Effector memory CD4-positive, alpha-beta T cell (primary cell): ENCODE results near the gene INAFM2.

Experiments used
- DNase-seq, 3 donors: peaks; one replicate each; pipeline ENCODE4 v3.0.0-alpha.2; 2020
- H3K27ac ChIP-seq: 2 replicates; pipeline ENCODE4 v1.7.0; 2013; ENCODE audit warnings: mild to moderate bottlenecking, low read length, moderate library complexity; ENCODE audit not compliant: insufficient read depth, poor library complexity, severe bottlenecking
- H3K27me3 ChIP-seq: replicated peaks from 2 replicates; pipeline ENCODE4 v1.7.0; 2013; ENCODE audit warnings: mild to moderate bottlenecking, low read length; ENCODE audit not compliant: insufficient read depth, control insufficient read depth, poor library complexity, severe bottlenecking
- H3K36me3 ChIP-seq: 2 replicates; pipeline ENCODE4 v1.7.0; 2013; ENCODE audit warnings: mild to moderate bottlenecking, low read length, moderate library complexity; ENCODE audit not compliant: control insufficient read depth, insufficient read depth
- H3K4me1 ChIP-seq: 2 replicates; pipeline ENCODE4 v1.7.0; 2013; ENCODE audit warnings: low read length, mild to moderate bottlenecking; ENCODE audit not compliant: control insufficient read depth, insufficient read depth, poor library complexity, severe bottlenecking
- H3K4me3 ChIP-seq: 2 replicates; pipeline ENCODE4 v1.7.0; 2013; ENCODE audit warnings: low read length, low read depth, mild to moderate bottlenecking; ENCODE audit not compliant: insufficient read depth, poor library complexity, severe bottlenecking
- H3K9me3 ChIP-seq: 2 replicates; pipeline ENCODE4 v1.7.0; 2013; ENCODE audit warnings: mild to moderate bottlenecking, low read length, moderate library complexity; ENCODE audit not compliant: control insufficient read depth

INAFM2 gene

DNA sequence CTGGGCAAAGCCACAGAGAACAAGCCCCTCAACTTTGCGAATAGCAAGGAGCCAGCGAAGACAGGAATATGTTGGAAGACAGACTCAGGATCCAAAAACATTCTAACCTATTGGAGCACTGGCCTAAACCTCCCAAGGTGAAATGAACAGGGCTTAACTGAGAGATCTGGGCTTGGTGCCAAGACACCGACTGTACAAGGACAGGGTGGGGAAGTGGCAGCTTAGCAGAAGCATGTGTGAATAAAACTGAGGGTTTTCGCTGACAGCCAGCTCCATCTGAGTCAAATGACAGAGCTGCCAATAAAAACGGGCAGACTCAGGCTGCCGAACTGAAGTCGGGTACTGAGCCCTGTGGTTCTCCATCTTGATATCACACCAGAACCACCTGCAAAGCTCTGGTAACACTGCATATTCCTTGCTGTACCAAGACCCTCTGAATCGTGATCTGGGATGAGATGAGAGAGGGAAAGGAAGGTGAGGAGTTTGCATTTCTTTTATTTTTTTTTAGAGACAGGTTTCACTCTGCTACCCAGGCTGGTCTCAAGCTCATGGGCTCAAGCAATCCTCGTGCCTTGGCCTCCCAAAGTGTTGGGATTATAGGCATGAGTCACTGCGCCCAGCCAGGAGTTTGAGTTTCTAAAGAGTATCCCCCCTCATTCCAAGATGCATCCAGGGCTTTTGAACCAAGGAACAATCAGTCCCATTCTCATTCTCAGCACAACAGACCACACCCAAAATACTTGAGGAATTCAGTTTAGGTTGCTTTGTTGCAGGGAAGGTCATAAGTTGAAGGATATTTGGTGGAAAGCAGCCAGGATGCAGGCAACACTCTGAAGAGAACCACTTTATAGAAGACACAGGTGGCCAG, 9.7 kb upstream of the INAFM2 start:
- H3K27me3 ChIP-seq: no peaks in the 10 kb centered on the region
- no peaks in the 10 kb centered on the region for H3K36me3 ChIP-seq
- H3K4me3 ChIP-seq: no peak overlapping the region
- peak in 1 of 3 donors; percentile 8 for DNase-seq
- no peaks in the 10 kb centered on the region for H3K9me3 ChIP-seq
- peaks cover 8% of the 10 kb centered on the region for H3K4me1 ChIP-seq
- no peak overlapping the region for H3K27ac ChIP-seq

DNA sequence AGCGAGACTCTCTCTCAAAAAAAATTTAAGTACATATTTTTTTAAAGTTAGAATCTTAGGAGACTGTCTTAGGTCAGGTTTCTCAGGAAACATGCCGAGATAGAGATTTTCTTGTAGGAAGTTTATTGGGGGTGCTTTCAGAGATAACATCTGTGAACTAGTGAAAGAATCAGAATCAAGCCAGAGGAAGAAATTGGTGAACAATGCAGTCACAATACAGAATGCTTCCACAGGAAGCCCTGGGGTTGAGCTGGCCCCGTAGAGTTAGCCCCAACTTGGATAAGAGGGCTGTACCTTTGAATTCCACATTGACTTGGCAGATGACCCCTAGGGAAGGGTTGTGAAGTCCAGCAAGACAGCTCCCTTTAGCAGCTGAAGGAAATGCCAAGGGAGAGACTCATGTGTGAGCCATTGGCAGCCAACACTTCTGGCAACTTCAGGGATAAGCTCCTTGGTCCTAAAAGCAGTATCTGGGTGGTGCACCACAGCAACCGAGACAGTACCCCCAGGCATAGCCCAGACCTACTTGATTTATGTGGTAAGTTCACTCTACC, 8.7 kb upstream of the INAFM2 start:
- Histone ChIP-seq H3K27ac (no peak overlapping the region), H3K27me3 (no peaks in the 10 kb centered on the region), H3K36me3 (no peaks in the 10 kb centered on the region), H3K9me3 (no peaks in the 10 kb centered on the region), H3K4me3 (no peak overlapping the region), H3K4me1 (no peaks in the 10 kb centered on the region)
- no peak for DNase-seq

GRCh38 chr15:40316931-40317330, 6.6 kb upstream of the INAFM2 start:
- Histone ChIP-seq H3K36me3 (no peaks in the 10 kb centered on the region), H3K9me3 (no peaks in the 10 kb centered on the region), H3K27ac (no peak overlapping the region), H3K27me3 (no peaks in the 10 kb centered on the region), H3K4me1 (no peaks in the 10 kb centered on the region), H3K4me3 (no peak overlapping the region)
- DNase-seq: no peak

GRCh38 chr15:40317580-40317979, 5.9 kb upstream of the INAFM2 start:
- Histone ChIP-seq H3K4me1 (no peaks in the 10 kb centered on the region), H3K4me3 (no peak overlapping the region), H3K27ac (no peak overlapping the region), H3K27me3 (no peaks in the 10 kb centered on the region), H3K9me3 (no peaks in the 10 kb centered on the region), H3K36me3 (no peaks in the 10 kb centered on the region)
- DNase-seq: no peak

- Histone ChIP-seq H3K27me3 (no peaks in the 10 kb centered on the region), H3K4me1 (peaks cover 7% of the 10 kb centered on the region), H3K27ac (no peak overlapping the region), H3K4me3 (no peak overlapping the region), H3K36me3 (no peaks in the 10 kb centered on the region), H3K9me3 (no peaks in the 10 kb centered on the region)
- DNase-seq: no peak
Measured at GRCh38 chr15:40320409-40320808, 3.1 kb upstream of the INAFM2 start.

DNA sequence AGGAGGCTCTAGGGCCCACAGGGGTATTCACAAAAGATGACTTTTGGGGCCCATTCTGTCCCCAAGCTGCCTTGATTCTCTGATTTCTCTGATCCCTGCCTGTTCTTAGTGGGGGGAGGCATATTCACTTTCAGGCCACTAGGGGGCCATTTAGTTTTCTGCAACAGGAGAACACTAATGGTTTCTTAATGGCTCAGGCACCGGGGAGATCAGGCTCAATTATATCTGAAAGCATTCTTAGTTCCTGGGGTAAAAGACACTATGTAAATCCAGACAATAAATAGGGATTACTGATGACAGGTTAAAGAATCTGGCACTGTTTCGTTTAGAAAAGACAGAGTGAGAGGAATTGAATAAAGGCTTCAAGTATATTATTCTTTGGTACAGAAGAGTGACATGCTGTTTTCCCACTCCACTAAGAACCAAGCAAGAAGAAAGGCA, 2.5 kb upstream of the INAFM2 start:
- H3K9me3 ChIP-seq: no peaks in the 10 kb centered on the region
- H3K36me3 ChIP-seq: no peaks in the 10 kb centered on the region
- DNase-seq: peak in 2 of 3 donors; percentile 20 to 38
- peaks cover 7% of the 10 kb centered on the region for H3K4me1 ChIP-seq
- H3K27ac ChIP-seq: no peak overlapping the region
- H3K4me3 ChIP-seq: no peak overlapping the region
- H3K27me3 ChIP-seq: no peaks in the 10 kb centered on the region

- peaks cover 7% of the 10 kb centered on the region for H3K4me1 ChIP-seq
- H3K4me3 ChIP-seq: peak overlapping the region; percentile 20
- H3K27ac ChIP-seq: peak overlapping the region; percentile 59
- H3K36me3 ChIP-seq: no peaks in the 10 kb centered on the region
- H3K27me3 ChIP-seq: no peaks in the 10 kb centered on the region
- no peak for DNase-seq
- H3K9me3 ChIP-seq: no peaks in the 10 kb centered on the region
Measured at GRCh38 chr15:40322531-40323238, 807 bp upstream of the INAFM2 start.

- H3K27me3 ChIP-seq: no peaks in the 10 kb centered on the region
- H3K4me3 ChIP-seq: peak overlapping the region; percentile 48
- DNase-seq: no peak
- peaks cover 7% of the 10 kb centered on the region for H3K4me1 ChIP-seq
- no peak overlapping the region for H3K27ac ChIP-seq
- H3K9me3 ChIP-seq: no peaks in the 10 kb centered on the region
- no peaks in the 10 kb centered on the region for H3K36me3 ChIP-seq
Measured at GRCh38 chr15:40323953-40324937, 753 bp downstream of the INAFM2 start.

DNA sequence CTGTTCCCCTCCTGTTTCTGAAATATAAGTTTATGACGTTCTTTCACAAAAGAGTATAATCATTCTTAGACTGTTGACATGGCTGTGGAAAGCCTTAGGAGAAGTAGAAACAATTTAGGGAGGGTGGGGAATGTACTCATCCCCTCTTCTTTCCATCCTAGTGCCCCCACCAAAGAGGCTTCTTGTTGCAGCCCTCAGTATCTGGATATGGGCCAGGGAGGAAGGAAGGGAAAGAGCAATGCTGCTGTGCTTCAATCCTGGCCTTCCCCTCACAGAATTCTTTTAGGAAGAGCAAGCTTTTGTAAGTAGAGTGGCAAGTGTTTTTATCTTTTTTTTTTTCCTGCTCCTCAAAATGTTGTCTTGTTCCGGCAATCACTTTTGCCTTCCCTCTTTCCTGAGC, 1.7 kb downstream of the INAFM2 start:
- H3K36me3 ChIP-seq: no peaks in the 10 kb centered on the region
- H3K4me3 ChIP-seq: no peak overlapping the region
- H3K9me3 ChIP-seq: no peaks in the 10 kb centered on the region
- peaks cover 7% of the 10 kb centered on the region for H3K4me1 ChIP-seq
- DNase-seq: no peak
- H3K27me3 ChIP-seq: no peaks in the 10 kb centered on the region
- H3K27ac ChIP-seq: no peak overlapping the region
